A673 (cell line): ENCODE data around the gene STIP1. TPM values are rescaled to one million over a fixed set of nuclear protein-coding genes. Genes with fewer than 3 reads are reported as not detected.

Experiments used
- BruUV-seq: library from RNA; stranded (reverse); fragments of 400-500 nt; replicated peaks from 2 replicates; lab custom pipeline; 2021; lab: Mats Ljungman, UMichigan
- CTCF ChIA-PET: fragments of 300-600 bp; sonication (Branson Sonifier 250); formaldehyde crosslinking; loops from one replicate; lab custom pipeline; 2022; ENCODE audit warnings: antibody characterized with exemption; lab: Charles Lee
- POLR2A ChIA-PET: fragments of 300-600 bp; sonication (Branson Sonifier 250); formaldehyde crosslinking; loops from one replicate; lab custom pipeline; 2022; ENCODE audit warnings: antibody characterized with exemption; ENCODE audit not compliant: low non-redundant PET; lab: Charles Lee
- DNase-seq: peaks from one replicate; pipeline ENCODE4 v3.0.0-alpha.2; 2015; ENCODE audit warnings: low spot score
- H3K27ac ChIP-seq: fragments of 200-600 bp; sonication (generic); 2 replicates; pipeline ENCODE4 v1.5.1; 2016; ENCODE audit warnings: mixed run types, low read depth, mild to moderate bottlenecking, mixed read lengths, antibody characterized with exemption, low read length; ENCODE audit not compliant: poor library complexity, severe bottlenecking
- H3K27me3 ChIP-seq: fragments of 200-600 bp; sonication (generic); replicated peaks from 2 replicates; pipeline ENCODE4 v1.6.1; 2017; ENCODE audit warnings: mixed run types, low read depth, mild to moderate bottlenecking, mixed read lengths, antibody characterized with exemption, low read length; ENCODE audit not compliant: insufficient read depth, poor library complexity
- H3K36me3 ChIP-seq: fragments of 200-600 bp; sonication (generic); 2 replicates; pipeline ENCODE4 v1.6.1; 2016; ENCODE audit warnings: mixed run types, mild to moderate bottlenecking, mixed read lengths, antibody characterized with exemption, low read length; ENCODE audit not compliant: insufficient read depth, poor library complexity, severe bottlenecking
- H3K4me1 ChIP-seq: fragments of 200-600 bp; sonication (generic); 2 replicates; pipeline ENCODE4 v1.6.1; 2017; ENCODE audit warnings: mixed run types, mild to moderate bottlenecking, mixed read lengths, antibody characterized with exemption, low read length; ENCODE audit not compliant: insufficient read depth, poor library complexity, severe bottlenecking
- H3K4me3 ChIP-seq: fragments of 200-600 bp; sonication (generic); 2 replicates; pipeline ENCODE4 v1.5.1; 2016; ENCODE audit warnings: low read depth, mixed run types, mild to moderate bottlenecking, mixed read lengths, low read length; ENCODE audit not compliant: poor library complexity, severe bottlenecking
- H3K9me3 ChIP-seq: fragments of 200-600 bp; sonication (generic); 2 replicates; pipeline ENCODE4 v1.6.1; 2016; ENCODE audit warnings: mixed run types, low read depth, mild to moderate bottlenecking, mixed read lengths, antibody characterized with exemption, low read length; ENCODE audit not compliant: poor library complexity, severe bottlenecking
- EZH2 ChIP-seq: fragments of 200-600 bp; sonication (generic); IDR thresholded peaks from 2 replicates; pipeline ENCODE4 v1.6.1; 2017; ENCODE audit warnings: borderline replicate concordance, low read depth, mild to moderate bottlenecking, mixed read lengths, antibody characterized with exemption, low read length; ENCODE audit not compliant: poor library complexity, severe bottlenecking
- intact Hi-C: fragments of 100-400 bp; cut with micrococcal nuclease; formaldehyde crosslinking; loops from one replicate; pipeline ENCODE4 v1.10.0; 2022; ENCODE audit not compliant: unreplicated experiment
- total RNA-seq: library from RNA; stranded (reverse); gene quantifications from 2 replicates; pipeline ENCODE4 v1.2.3, GENCODE V29; 2021
- TF ChIP-seq, protein P1 (sequence below): fragments of 300-800, 200-600 bp; sonication (generic); conservative IDR thresholded peaks from 2 replicates; pipeline ENCODE4 v1.5.1; 2017; ENCODE audit warnings: low read depth, mild to moderate bottlenecking, antibody characterized with exemption, low read length, moderate library complexity, mixed read lengths

STIP1 gene
- total RNA-seq, 1 experiment from 2014 or later: 577 TPM

DNA sequence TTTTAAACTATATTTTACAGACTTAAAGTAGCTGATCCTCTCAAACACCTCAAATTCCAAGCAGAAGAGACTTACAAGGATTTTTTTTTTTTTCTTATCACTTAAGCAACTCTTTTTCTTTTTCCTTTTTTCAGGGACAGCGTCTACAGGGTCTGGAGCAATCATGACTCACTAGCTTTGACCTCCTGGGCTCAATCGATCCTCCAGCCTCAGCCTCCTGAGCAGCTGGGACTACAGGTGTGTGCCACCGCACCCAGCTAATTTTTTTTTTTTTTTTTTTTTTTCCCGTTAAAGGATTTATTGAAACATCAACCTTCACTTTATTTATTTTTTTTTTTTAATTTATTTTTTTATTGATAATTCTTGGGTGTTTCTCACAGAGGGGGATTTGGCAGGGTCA, 15.6 kb upstream of the STIP1 start:
- no peaks in the 10 kb centered on the region for H3K27me3 ChIP-seq
- BruUV-seq: no TSS peak
- H3K36me3 ChIP-seq: no peaks in the 10 kb centered on the region
- no peak for DNase-seq
- no peak overlapping the region for H3K4me3 ChIP-seq
- intact Hi-C loops: no loop called here
- TF ChIP-seq, protein P1, sequence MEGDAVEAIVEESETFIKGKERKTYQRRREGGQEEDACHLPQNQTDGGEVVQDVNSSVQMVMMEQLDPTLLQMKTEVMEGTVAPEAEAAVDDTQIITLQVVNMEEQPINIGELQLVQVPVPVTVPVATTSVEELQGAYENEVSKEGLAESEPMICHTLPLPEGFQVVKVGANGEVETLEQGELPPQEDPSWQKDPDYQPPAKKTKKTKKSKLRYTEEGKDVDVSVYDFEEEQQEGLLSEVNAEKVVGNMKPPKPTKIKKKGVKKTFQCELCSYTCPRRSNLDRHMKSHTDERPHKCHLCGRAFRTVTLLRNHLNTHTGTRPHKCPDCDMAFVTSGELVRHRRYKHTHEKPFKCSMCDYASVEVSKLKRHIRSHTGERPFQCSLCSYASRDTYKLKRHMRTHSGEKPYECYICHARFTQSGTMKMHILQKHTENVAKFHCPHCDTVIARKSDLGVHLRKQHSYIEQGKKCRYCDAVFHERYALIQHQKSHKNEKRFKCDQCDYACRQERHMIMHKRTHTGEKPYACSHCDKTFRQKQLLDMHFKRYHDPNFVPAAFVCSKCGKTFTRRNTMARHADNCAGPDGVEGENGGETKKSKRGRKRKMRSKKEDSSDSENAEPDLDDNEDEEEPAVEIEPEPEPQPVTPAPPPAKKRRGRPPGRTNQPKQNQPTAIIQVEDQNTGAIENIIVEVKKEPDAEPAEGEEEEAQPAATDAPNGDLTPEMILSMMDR: no peak
- no peak for TF ChIP-seq EZH2
- H3K27ac ChIP-seq: no peak overlapping the region
- POLR2A ChIA-PET: no interaction called here
- CTCF ChIA-PET: no interaction called here
- H3K4me1 ChIP-seq: no peaks in the 10 kb centered on the region
- no peaks in the 10 kb centered on the region for H3K9me3 ChIP-seq

DNA sequence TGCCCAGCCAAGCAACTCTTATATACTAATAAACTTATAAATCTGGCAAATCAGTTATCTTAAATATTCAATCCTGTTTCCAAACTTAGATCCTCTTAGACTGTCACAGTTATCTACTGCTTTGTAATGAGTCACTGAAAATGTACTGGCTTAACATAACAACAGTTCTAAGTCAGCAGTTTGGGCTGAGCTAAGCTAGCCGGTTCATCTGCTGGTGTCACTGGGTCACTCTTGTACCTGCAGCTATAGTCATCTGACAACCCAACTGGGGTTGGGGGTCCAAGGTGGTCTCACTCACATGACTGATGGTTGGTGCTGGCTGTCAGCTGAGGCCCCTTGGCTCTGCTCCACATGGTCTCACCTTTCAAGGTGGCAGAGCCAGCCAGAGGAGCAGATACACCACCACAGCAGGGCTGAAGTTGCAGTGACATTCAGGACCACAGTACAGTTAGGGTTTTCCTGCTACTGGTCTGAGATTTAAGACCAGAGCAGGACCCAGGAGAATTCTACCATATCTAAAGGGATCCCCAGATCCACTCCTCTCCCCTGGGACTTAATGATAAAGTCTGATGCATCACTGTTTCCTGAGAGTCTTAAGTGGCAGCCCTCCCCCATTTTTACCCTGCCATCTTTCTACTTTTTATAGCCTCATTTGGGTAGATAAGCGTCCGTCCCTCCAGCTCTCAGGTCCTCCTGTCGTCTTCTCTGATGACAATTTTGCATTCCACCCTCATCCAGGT, 12.2 kb upstream of the STIP1 start:
- H3K4me1 ChIP-seq: no peaks in the 10 kb centered on the region
- no peak overlapping the region for H3K27ac ChIP-seq
- H3K9me3 ChIP-seq: no peaks in the 10 kb centered on the region
- H3K4me3 ChIP-seq: no peak overlapping the region
- intact Hi-C loops: no loop called here
- ChIA-PET POLR2A (no interaction called here), CTCF (interaction anchor here (0.7 kb wide), 2 partner anchors 26 to 492 kb away, joined by 5 to 10 read pairs; no protein-coding TSS in a partner anchor)
- peak; percentile 42 for DNase-seq
- no peaks in the 10 kb centered on the region for H3K27me3 ChIP-seq
- no peaks in the 10 kb centered on the region for H3K36me3 ChIP-seq
- no TSS peak for BruUV-seq
- TF ChIP-seq, protein P1: no peak

DNA sequence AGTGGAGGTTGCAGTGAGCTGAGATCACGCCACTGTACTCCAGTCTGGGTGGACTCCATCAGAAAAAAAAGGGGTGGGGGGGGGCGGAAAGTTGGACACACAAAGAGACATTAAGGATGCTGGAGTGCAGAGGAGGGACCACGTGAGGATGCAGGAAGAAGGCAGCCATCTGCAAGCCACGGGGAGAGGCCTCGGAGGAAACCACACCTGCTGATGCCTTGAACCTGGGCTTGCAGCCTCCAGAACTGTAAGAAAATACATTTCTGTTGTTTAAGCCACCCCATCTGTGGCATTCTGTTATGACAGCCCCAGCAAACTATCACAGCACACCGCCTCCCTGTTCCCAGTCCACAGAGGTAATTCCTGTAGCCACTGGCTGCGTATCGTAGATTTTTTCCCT, 9.2 kb upstream of the STIP1 start:
- CTCF ChIA-PET: no interaction called here
- no peaks in the 10 kb centered on the region for H3K27me3 ChIP-seq
- DNase-seq: no peak
- no TSS peak for BruUV-seq
- H3K27ac ChIP-seq: no peak overlapping the region
- H3K36me3 ChIP-seq: no peaks in the 10 kb centered on the region
- H3K4me1 ChIP-seq: peaks cover 12% of the 10 kb centered on the region
- no peak overlapping the region for H3K4me3 ChIP-seq
- TF ChIP-seq, protein P1: no peak
- no peak for TF ChIP-seq EZH2
- POLR2A ChIA-PET: interaction anchor here (0.6 kb wide), 1 partner anchor 37 kb away, joined by 6 read pairs; no protein-coding TSS in a partner anchor
- H3K9me3 ChIP-seq: no peaks in the 10 kb centered on the region
- intact Hi-C loops: no loop called here
